Erythroblast (primary cell): ENCODE results near the gene AGAP1.

Experiments
- GATA1 ChIP-seq: IDR thresholded peaks from 2 replicates; pipeline ENCODE4 v1.6.1; 2011; ENCODE audit warnings: low read depth, mild to moderate bottlenecking, control low read depth, low read length, moderate library complexity
- POLR2A ChIP-seq: IDR thresholded peaks from 2 replicates; pipeline ENCODE4 v1.6.1; 2011; ENCODE audit warnings: mild to moderate bottlenecking, low read length

DNA sequence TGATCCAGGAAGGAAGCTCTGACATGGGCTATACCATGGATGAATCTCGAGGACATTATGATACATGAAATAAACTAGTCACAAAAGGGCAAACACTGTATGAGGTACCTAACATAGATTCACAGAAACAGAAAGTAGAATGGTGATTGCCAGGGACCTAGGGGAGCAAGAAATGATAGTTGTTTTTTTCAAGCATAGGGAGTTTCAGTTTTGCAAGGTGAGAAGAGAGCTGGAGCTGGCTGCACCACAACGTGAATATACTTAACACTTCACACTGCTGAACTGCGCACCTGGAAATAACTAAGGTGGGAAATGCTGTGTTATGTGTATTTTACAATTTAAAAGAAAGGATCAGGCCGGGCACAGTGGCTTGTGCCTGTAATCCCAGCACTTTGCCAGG lies 13.2 kb upstream of the AGAP1 start:
- TF ChIP-seq POLR2A: no peak
- no peak for TF ChIP-seq GATA1
